GM18951 (cell line): ENCODE data around the gene KIAA0232.

Experiments used
- POLR2A ChIP-seq: IDR thresholded peaks from 4 replicates; pipeline ENCODE4 v1.6.1; 2011; ENCODE audit warnings: mild to moderate bottlenecking; ENCODE audit not compliant: insufficient read length, insufficient read depth; ENCODE audit errors: extremely low read depth
- in situ Hi-C: fragments of 300-500 bp; cut with MboI; formaldehyde crosslinking; loops from one replicate; pipeline ENCODE4 v1.12.0; 2022; ENCODE audit warnings: low sequenced_read_pairs, mixed read lengths, inconsistent platforms; ENCODE audit not compliant: unreplicated experiment

KIAA0232 gene

GRCh38 chr4:6767386-6767747 lies 15.2 kb upstream of the KIAA0232 start:
- no peak for TF ChIP-seq POLR2A
- in situ Hi-C loops, result no loop called here

GRCh38 chr4:6767748-6768538 lies 14.6 kb upstream of the KIAA0232 start:
- TF ChIP-seq POLR2A, result no peak
- in situ Hi-C loops, result no loop called here

- TF ChIP-seq POLR2A, result no peak
- in situ Hi-C loops, result no loop called here
These were observed 14.0 kb upstream of the KIAA0232 start for GRCh38 chr4:6768539-6768905.

- TF ChIP-seq POLR2A, result no peak
- in situ Hi-C loops, result no loop called here
These were observed 13.1 kb upstream of the KIAA0232 start for GRCh38 chr4:6769233-6769988.

- in situ Hi-C loops, result no loop called here
- TF ChIP-seq POLR2A, result no peak
These were observed 12.5 kb upstream of the KIAA0232 start for GRCh38 chr4:6769989-6770420.

- in situ Hi-C loops, result no loop called here
- TF ChIP-seq POLR2A, result no peak
These were observed 11.8 kb upstream of the KIAA0232 start for GRCh38 chr4:6770581-6771228.

GRCh38 chr4:6771229-6771671 lies 11.3 kb upstream of the KIAA0232 start:
- in situ Hi-C loops, result no loop called here
- no peak for TF ChIP-seq POLR2A

- no peak for TF ChIP-seq POLR2A
- in situ Hi-C loops, result no loop called here
These were observed 10.2 kb upstream of the KIAA0232 start for GRCh38 chr4:6772223-6772928.

- no peak for TF ChIP-seq POLR2A
- in situ Hi-C loops, result no loop called here
These were observed 9.4 kb upstream of the KIAA0232 start for GRCh38 chr4:6773106-6773505.

GRCh38 chr4:6773616-6774540 lies 8.6 kb upstream of the KIAA0232 start:
- TF ChIP-seq POLR2A, result no peak
- in situ Hi-C loops, result no loop called here

- in situ Hi-C loops, result no loop called here
- no peak for TF ChIP-seq POLR2A
These were observed 6.8 kb upstream of the KIAA0232 start for GRCh38 chr4:6775746-6776145.
